ENCODE data around the gene SYNJ2.

The SYNJ2 gene

GRCh38 chr6:158030380-158031300 is 49.0 kb downstream of the SYNJ2 start:
- DNase-seq: no peak

- no peak for DNase-seq
These were observed 50.0 kb downstream of the SYNJ2 start for GRCh38 chr6:158031381-158032353.

DNA sequence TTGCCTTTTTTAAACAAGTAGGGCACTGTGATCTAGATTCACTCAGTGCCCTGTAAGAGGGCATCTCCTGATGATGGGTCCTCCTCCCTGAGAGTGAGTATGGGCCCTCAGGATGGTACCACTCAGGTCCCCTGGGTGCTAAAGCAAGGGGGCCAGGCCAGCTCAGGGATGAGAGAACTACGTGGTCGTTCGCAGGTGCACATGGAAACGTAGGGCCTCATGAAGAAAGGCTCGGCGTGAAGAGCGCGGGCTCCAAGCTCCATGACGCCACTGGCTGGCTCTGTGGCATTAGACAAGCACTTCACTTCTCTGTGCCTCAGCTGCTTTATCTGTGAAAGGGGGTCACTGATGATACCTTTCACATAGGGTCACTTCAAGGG is 50.7 kb downstream of the SYNJ2 start:
- no peak for DNase-seq

- DNase-seq: no peak
These were observed 51.6 kb downstream of the SYNJ2 start for GRCh38 chr6:158033077-158033750.

DNA sequence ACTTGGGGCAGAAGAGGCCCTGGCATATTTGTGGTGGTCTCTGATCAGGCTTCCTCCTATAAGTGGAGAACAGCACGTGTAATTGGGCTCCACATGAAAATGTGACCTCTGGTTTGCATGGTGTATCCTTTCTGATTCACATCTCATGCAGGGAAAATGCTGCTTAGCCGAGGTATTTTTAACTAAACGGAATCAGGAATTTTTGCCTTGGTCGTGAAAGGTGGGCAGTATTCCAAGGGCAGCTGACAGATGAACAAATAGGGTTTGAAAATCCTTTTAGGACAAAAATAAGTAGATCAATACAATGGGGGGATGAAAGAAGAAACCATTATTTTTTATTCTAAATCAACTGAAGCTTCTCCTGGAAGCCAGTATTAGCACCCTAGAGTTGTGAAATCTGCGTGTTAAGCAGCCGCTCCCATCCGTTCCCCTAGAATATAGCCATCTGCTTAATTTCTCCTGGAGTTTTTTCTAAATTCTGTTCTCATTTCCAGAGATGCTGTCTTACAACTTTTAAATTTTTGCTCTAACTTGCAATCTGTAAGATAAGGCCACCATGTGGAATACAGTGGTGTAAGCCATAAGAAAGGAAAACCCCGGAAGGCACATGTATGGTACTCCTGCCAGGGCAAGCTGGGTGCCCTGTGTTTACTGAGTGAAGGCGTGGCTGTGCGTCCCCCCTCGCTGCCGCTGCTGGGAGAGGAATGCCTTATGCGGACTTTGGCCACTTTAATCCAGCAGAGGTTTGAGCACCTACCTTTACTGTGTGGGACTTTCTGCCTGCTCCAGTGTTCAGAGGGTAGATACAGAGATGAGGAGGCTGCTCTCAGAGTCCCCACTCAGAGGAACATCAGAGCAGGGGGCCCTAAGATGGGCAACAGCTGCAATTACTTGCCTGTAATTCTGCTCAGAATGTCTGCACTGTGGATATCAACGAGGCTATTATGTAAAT is 52.4 kb downstream of the SYNJ2 start:
- no peak for DNase-seq

GRCh38 chr6:158036261-158036660 is 54.6 kb downstream of the SYNJ2 start:
- no peak for DNase-seq

GRCh38 chr6:158037021-158037420 is 55.4 kb downstream of the SYNJ2 start:
- DNase-seq: no peak

- DNase-seq: no peak
These were observed 56.1 kb downstream of the SYNJ2 start for GRCh38 chr6:158037771-158038170.

- DNase-seq: no peak
These were observed 56.9 kb downstream of the SYNJ2 start for GRCh38 chr6:158038291-158039177.

DNA sequence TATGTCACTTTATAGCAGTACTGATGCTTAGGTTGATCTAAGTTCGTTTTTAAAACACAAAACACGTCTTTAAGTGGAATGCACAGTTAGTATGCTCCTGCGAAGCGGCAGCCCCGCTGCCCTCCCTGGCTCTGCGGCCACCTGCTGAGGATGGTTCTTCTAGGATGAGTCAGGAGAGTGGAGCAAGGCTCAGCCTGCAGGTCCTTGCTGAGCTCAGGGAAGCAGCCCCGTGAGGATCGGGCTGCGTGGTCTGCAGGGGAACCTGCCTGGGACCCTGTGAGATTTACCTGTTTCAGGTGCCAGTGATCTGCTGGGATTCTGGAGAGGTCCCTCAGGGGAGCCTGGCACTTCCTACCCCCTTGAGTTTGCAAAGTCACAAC is 57.5 kb downstream of the SYNJ2 start:
- no peak for DNase-seq

DNA sequence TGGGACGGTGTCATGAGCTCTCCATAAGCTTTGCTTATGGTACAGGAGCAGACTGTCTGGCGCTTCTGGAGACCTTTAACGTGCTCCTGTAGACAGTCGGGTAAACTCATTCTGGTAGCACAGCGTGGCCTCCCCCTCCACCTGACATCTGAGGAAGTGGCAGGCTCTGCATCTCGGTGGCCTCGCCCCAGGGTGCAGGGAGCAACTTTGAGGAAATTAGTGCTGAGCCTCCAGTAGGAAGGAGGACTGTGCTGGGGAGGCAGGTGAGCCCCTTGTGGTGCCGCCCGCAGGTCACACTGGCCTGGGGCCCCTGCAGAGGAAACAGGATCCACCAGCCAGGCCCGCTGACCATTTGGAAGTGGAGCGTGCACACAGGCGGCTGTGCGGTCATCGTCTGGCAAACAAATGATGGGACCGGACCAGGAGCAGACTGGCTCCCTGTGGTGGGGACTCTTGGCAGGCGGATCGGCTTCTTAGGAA is 57.9 kb downstream of the SYNJ2 start:
- no peak for DNase-seq

GRCh38 chr6:158040051-158040803 is 58.6 kb downstream of the SYNJ2 start:
- peak; percentile 34 for DNase-seq

GRCh38 chr6:158040804-158041347 is 59.2 kb downstream of the SYNJ2 start:
- DNase-seq: no peak

GRCh38 chr6:158041370-158041769 is 59.7 kb downstream of the SYNJ2 start:
- DNase-seq: no peak

DNA sequence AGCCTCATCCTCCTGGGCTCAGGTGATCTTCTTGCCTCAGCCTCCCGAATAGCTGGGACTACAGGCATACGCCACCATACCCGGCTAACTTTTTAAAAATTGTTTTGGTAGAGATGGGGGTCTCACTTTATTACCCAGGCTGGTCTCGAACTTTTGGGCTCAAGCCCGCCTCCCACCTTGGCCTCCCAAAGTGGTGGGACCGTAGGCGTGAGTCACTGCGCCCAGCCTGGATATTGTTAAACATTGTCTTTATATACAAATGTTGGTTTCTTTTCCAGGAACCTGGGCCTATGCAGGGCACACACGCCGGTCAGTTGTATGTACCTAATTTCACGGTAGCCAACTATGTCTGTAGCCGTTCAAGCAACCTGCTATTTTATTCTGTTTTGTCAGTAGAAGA is 60.1 kb downstream of the SYNJ2 start:
- DNase-seq: no peak

GRCh38 chr6:158042245-158042798 is 60.7 kb downstream of the SYNJ2 start:
- DNase-seq: no peak

DNA sequence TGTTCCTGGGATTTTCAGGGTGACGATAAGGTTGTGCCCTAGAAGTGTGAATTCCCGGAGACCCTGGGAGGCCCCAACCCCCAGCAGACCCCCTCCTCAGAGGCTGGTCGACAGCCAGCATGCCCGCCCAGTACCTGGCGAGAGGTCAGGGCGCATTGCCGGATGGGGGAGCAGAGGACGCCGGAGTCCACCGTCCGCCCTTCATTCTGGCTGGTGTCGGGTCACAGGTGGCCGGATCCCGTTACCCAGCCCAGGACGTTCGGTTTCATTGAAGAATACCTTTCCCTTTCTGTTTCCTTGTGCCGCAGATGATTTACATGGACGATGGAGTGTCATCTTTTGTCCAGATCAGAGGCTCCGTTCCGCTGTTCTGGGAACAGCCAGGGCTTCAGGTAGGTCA is 61.3 kb downstream of the SYNJ2 start:
- no peak for DNase-seq

DNA sequence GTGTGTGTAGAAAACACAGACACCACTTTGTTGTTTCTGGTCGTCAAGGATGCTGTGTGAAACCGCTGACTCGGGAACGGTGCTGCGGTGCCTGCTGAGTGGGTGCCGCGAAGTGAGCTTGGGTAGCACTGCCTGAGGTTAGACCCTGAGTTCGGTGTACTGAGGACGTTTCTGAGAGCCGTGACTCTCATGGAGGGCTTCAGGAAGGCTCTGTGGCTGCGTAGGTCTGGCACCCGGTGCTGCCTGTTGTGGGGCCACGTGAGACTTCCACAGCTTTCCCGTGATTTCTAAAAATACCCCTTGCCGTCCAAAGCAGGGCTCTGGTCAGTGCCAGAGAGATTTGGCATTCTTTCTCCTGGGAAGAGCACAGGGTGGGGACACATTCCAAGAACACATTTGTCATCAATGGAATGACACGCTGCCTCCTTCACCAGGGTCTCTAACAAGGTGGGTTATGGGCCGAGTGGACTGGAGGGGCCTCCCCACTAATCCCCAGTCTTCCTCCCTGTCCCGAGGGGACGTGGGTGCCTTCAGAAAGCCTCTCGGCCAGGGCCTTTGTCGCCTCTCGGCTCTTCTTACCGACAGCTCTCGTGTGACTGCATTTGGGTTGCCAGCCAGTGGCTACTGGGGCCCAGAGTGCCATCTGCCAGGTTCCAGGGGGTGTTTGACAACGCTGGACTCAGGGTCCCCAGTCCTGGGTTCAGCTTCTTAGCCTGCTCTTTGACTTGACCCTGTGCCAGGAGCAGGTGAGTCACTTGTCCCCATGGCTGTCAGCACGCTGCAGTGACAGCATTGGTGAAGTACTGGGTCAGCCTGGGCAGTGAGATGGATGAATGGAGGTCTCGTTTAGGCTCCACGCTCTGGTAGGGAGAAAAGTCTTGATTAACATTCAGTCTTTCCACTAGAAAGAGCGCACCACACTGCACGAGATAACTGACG is 62.2 kb downstream of the SYNJ2 start:
- DNase-seq: no peak
